GM18861 (cell line): ENCODE results near the gene SMIM43.
"Not testable (repeated sequence)": the region's sequence is repeated elsewhere in the genome, so short reads cannot be mapped to it uniquely, and the experiment has no call there.

Experiments
- ATAC-seq: cut with Tn5 transposase; IDR thresholded peaks from one replicate; pipeline ENCODE4 v1.9.1; 2021; ENCODE audit not compliant: unreplicated experiment

The SMIM43 gene

GRCh38 chr4:121737846-121738554 is 27.0 kb downstream of the SMIM43 start:
- ATAC-seq = no peak

- ATAC-seq = peak; percentile 68
These were observed 28.1 kb downstream of the SMIM43 start for GRCh38 chr4:121736735-121737351.

DNA sequence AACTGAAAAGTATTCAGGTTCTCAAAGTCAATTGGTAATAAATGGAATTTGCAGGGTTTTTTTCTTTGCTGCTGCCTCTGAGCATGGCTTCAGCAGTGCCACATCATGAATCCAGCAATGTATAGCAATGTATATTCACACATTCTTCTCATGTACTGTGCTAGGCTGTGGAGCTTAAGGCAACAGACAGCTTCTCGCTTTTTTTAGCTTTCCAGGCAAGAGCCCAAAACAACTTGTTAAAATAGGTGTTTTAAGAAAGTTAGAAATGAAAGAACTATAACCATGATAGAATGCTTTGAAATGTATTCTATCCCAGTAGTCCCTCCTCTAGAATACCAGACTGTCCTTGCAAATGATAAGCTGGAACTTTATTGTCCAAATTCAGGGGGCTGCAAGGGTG is 30.4 kb downstream of the SMIM43 start:
- ATAC-seq = no peak

DNA sequence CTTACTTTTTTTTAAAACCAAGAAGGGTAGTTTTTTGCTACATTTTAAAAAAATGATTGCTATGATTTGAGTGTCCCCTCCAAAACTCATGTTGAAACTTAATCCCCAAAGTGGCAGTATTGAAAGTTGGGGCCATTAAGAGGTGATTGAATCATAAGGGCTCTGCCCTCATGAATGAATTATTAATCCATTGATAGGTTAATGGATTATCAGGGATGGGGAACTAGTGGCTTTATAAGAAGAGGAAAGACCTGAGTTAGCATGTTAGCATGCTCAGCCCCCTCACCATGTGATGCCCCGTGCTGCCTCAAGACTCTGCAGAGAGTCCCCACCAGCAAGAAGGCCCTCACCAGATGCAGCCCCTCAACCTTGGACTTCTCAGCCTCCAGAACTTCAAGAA is 31.0 kb downstream of the SMIM43 start:
- ATAC-seq = no peak

DNA sequence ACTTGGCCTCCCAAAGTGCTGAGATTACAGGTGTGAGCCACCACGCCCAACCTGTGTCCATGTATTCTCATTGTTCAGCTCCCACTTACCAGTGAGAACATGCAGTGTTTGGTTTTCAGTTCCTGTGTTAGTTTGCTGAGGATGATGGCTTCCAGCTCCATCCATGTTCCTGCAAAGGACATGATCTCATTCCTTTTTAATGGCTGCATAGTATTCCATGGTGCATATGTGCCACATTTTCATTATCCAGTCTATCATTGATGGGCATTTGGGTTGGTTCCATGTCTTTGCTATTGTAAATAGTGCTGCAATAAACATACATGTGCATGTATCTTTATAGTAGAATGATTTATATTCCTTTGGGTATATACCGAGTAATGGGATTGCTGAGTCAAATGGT is 35.2 kb downstream of the SMIM43 start:
- not testable (repeated sequence) for ATAC-seq

GRCh38 chr4:121728798-121729226 is 36.2 kb downstream of the SMIM43 start:
- no peak for ATAC-seq

DNA sequence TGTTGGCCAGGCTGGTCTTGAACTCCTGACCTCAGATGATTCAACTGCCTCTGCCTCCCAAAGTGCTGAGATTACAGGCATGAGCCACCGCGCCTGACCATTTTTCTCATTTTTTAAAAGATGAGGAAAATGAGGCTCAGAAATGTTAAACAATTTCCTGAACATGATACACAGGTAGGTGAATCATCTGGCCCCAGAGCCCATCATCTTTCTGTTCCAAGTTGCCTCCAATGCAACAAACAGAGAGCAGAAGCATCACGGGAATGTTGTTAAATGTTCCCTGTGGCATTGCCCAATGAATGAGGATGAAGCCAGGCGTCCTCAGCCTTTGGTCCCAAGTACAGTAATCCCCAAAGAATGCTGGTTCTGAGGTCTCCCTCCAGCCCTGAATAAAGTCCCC is 36.9 kb downstream of the SMIM43 start:
- no peak for ATAC-seq

DNA sequence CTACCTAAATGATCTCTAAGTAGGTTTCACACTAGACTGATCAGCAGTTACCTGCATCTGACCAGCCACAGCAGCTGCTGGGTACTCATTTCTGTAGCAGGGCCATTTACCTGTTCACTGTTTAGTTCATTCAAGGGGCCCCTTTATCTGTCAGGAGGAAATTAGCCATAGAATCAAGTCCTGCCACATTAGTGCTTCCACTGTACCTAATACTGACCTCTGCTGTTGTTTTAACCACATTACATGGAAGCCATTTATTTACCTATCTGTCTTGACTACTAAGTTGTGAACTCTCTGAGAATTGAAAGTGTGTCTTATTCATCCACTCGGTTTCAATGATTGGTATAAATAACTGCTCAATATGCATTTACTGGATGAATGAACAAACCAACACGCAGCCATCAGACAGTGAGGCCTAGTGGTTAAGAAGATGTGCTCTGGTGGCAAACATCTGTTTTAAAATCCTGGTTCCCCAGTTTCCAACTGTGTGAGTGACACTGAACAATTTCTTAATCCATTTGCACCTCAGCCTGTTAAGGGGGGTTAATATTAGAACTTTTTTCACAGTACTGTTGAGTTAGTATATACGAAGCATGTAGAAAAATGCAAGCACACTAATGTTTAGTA is 38.2 kb downstream of the SMIM43 start:
- peak; percentile 98 for ATAC-seq

DNA sequence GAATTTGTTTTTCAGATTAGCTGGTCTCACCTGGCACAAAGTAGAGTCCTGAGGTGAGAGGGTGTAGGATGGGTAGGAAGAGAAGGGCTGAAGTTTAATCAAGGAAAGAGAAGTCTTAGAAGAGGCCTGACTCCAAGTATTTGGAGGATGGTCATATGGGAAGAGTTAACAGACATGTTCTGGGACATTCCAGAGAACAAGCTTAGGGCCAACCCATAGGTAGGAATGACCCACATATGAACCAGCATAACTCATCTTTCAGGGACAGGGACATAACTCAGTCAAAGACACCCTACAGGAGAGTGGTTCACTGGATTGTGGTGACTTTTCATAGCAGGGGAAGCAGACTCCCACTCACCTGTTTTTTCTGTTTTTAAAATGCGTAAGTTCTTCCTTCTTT is 40.3 kb downstream of the SMIM43 start:
- ATAC-seq = no peak

GRCh38 chr4:121721700-121722099 is 43.3 kb downstream of the SMIM43 start:
- ATAC-seq = no peak

- no peak for ATAC-seq
These were observed 44.9 kb downstream of the SMIM43 start for GRCh38 chr4:121720109-121720508.

DNA sequence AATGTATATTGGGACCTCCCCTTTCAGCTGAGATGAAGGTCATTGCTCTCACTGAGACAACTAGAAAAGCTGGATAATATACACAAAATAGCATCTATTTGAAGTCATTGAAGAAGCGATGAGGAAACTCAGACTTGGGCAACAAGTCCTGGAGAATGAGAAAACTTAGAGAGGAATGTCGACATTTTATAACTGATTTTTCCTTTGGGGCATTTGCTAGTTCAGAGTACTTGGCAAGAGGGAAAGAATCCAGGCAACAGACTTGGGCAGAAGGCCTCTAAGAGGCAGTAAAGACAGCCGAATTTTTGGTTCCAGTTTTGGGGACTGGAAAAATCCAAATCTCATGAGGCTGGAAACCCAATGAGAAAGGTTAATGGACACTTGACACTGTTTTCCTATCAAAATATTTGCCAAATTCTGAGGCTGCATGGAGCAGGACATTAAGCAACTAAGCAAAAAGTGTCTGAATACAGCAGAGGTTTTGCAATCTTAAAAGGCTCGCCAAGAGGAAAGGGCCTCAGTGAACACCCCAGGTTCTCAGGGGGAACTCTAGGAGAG is 47.2 kb downstream of the SMIM43 start:
- no peak for ATAC-seq

- no peak for ATAC-seq
These were observed 50.4 kb downstream of the SMIM43 start for GRCh38 chr4:121714548-121714947.

DNA sequence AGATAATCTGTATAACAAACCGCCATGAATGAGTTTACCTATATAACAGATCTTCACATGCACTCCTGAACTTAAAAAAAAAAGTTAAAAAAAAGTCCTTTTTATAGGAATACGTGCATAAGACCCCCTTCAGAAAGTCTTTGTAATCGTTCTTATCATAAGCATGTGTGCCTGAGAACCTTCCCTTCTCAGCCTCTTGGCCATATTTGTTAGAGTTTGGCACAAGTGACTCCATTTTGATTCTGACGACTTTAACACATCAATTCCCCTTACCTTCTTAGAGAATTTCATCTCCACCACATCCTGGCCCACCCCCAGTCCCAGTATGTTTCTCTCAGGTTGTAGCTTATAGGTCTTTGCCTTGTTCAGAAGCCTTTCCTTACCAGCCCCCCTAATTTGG is 52.2 kb downstream of the SMIM43 start:
- ATAC-seq = no peak

GRCh38 chr4:121712001-121712651 is 52.8 kb downstream of the SMIM43 start:
- no peak for ATAC-seq

GRCh38 chr4:121711263-121712000 is 53.5 kb downstream of the SMIM43 start:
- ATAC-seq = peak; percentile 93

DNA sequence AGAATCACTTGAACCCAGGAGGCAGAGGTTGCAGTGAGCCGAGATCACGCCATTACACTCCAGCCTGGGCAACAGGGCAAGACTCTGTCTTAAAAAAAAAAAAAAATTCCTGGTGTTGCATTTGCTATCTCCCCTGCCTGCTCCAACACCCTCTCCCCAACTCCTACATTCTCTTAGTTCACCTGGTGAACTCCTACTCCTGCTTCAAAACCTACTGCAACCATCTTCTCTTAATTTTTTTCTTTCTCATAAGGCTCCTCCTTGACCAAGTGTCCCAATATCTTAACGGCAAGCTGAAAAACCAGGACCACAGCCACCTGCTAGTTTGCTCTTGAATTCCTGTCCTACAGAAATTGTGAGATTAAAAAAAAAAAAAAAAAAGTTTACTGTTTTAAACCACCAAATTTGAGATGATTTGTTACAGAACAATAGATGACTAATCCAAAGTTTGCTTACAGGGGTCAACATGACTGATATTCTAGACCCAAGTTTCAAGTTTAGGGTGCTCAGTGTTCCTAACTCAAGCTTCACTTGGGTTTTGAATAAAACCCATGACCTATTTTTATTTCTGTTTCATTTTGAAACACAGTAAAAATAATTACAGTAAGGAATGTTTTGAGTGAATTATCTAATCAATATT is 55.1 kb downstream of the SMIM43 start:
- no peak for ATAC-seq
